RPMI7951 (cell line): Measurements from ENCODE around the gene MORN4. TPM values are rescaled to one million over a fixed set of nuclear protein-coding genes. Genes with fewer than 3 reads are reported as not detected.
"Not testable (repeated sequence)": the region's sequence is repeated elsewhere in the genome, so short reads cannot be mapped to it uniquely, and the experiment has no call there.

Experiments used
- DNase-seq: peaks from one replicate; pipeline ENCODE4 v3.0.0-alpha.2; 2012; ENCODE audit warnings: low read depth
- total RNA-seq: library from RNA; depleted of rRNA; stranded (reverse); fragments of >200 nt; shearing (Covaris generic); gene quantifications from 2 replicates; pipeline ENCODE4 v1.2.3, GENCODE V29; 2014; rRNA removed

Gene MORN4
- 2.2 and 3.7 TPM in 2 replicates for total RNA-seq

GRCh38 chr10:97632949-97633884 lies at the start of gene MORN4:
Gene MORN4, minus strand, starts transcription at chr10:97633500. Its CDS starts 13,847 bp downstream, at chr10:97619653.
- DNase-seq: peak; percentile 87

DNA sequence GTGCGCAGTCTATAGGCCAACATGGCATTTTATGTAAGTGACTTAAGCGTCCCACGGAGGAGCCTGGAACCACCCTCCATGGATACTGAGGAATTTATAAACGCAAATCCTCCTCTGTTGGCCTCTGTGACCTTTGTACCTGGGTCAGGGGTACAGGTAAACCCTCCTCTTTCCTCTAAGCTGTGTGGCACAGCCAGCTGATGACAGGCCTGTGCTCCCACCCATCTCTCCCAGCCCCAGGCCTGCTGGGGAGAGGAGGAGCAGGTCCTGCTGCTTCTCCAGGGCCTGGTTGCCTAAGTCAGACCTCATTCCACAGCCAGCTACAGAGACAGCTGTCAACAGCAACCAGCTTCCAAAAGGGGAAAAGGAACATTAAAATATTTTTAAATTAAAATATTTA lies 48.7 kb upstream of the MORN4 start:
- DNase-seq: no peak

- no peak for DNase-seq
These were observed 46.3 kb upstream of the MORN4 start for GRCh38 chr10:97679594-97679993.

GRCh38 chr10:97676770-97677581 lies 43.7 kb upstream of the MORN4 start:
- peak; percentile 40 for DNase-seq

- DNase-seq: no peak
These were observed 41.9 kb upstream of the MORN4 start for GRCh38 chr10:97675222-97675621.

GRCh38 chr10:97673736-97674525 lies 40.6 kb upstream of the MORN4 start:
- peak; percentile 69 for DNase-seq

GRCh38 chr10:97669571-97669970 lies 36.3 kb upstream of the MORN4 start:
- no peak for DNase-seq

GRCh38 chr10:97667463-97667862 lies 34.2 kb upstream of the MORN4 start:
- no peak for DNase-seq

DNA sequence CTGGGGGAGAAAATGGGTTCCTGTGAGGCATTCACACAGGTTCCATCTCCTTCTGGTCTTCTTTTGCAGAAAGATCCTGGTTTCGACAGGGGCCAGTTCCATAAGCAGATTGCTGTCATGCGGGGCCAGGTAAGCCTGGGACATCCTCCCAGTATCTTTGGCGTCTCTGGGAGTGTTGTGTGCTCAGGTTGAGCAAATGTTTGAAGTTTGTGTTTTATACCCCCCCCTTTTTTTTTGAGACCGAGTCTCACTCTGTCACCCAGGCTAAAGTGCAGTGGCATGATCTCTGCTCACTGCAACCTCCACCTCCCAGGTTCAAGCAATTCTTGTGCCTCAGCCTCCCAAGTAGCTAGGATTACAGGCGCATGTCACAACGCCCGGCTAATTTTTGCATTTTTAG lies 33.7 kb upstream of the MORN4 start:
- DNase-seq: no peak

GRCh38 chr10:97664282-97664850 lies 31.1 kb upstream of the MORN4 start:
- DNase-seq: no peak

GRCh38 chr10:97659589-97659988 lies 26.3 kb upstream of the MORN4 start:
- peak; percentile 68 for DNase-seq

- DNase-seq: no peak
These were observed 23.5 kb upstream of the MORN4 start for GRCh38 chr10:97656777-97657176.

GRCh38 chr10:97651773-97652172 lies 18.5 kb upstream of the MORN4 start:
- no peak for DNase-seq

DNA sequence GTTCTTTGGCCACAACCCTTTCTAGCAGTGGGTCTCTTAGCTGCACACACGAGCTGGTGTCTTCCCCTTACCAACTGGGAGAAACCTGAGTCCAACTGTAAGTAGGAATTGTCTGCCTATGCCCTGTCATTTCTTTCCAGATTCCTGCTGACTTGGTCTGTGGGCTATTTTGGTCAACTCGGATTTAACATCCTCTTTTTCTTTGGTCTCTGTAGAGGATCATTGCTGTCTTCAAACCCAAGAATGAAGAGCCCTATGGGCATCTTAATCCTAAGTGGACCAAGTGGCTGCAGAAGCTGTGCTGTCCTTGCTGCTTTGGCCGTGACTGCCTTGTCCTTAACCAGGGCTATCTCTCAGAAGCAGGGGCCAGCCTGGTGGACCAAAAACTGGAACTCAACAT lies 17.4 kb upstream of the MORN4 start:
- no peak for DNase-seq

GRCh38 chr10:97649405-97649750 lies 16.1 kb upstream of the MORN4 start:
- DNase-seq: not testable (repeated sequence)

DNA sequence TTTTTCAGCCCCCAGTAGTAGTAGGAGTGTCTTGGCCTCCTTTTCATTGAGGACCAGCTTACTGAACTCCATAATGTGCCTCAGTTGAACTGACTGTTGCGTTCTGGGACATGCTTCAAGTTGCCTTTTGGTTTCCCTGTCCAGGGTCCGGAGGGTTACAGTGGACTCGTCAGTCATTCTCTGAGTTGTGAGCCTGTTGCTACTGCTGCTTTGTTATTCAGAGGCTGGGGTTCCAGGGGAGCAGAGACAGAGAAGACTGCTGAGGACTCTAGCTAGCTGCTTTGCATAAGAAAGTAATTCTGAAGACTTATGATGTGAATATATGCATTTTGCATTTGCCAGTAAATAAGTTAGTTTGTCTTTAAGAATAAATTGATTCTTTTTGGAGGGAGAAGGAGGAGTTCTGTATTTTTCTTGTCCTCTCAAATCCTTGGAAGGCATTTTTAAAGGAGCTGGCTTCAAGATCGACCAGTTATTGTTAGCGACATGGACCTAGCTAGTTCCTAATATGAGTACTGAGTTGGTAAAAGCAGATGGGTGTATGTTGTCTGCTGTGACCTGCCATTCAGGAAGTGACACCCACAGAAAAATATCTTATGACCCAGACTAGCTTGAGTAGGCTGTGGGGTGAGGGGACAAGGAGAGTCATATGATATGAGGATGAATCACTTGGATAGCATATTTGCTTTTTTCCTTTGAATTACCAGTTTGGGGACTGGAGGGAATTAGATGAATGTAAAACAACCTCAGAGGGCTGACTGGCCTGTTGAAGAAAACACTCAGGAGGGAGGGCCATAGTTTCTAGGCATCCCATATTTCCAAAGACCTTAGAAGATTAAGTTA lies 15.5 kb upstream of the MORN4 start:
- DNase-seq: peak; percentile 89

DNA sequence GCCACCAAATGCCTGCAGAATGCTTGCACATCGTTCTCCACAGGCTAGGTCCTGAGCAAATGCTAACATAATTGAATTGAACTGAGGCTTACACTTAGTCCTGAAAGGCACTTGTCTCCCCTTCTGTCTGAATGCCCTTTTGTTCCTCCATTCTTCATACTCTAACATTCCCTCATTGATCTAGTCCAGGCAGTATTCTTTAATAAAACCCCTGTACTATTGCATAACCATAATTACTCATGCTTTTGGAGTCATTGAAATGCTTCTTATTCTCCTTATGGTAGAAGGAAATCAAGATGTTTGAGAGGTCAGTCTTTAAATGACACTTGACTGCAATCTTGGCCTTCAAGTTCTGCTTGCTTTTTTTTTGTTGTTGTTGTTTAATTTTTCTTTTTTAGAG lies 14.3 kb upstream of the MORN4 start:
- peak; percentile 33 for DNase-seq

GRCh38 chr10:97644936-97645335 lies 11.6 kb upstream of the MORN4 start:
- DNase-seq: no peak

GRCh38 chr10:97643441-97643985 lies 10.2 kb upstream of the MORN4 start:
- no peak for DNase-seq

- DNase-seq: not testable (repeated sequence)
These were observed 9.3 kb upstream of the MORN4 start for GRCh38 chr10:97642471-97643159.
